ENCODE results near the gene FYN.

FYN gene

DNA sequence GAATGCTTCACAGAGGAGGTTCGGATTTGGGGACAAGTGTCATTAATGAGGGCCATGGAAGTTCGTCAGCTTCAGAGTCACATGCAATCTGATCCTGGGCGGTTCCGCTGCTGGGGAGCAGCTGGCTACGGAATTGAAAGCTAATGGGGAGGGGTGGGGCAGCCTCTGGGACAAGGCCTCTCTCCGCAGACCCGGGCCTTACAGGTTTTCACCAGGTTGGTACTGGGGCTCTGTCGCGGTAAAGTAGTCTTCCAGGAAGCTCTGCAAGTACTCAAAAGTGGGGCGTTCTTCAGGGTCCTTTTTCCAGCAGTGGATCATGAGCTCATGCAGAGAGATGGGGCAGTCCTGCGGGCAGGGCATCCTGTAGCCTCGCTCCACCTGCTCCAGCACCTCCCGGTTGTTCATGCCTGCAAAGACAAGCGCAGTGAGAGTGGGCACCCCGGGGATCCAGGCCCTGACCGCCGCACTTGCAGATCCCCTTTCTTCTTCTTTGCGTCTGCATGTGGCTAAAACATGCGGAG is 211.7 kb downstream of the FYN start:
- no peak overlapping the region for H2AFZ ChIP-seq (ENCODE audit: low read depth, low read length)
- H3K36me3 ChIP-seq (ENCODE audit: insufficient read depth, low read length), result peaks cover 43% of the 10 kb centered on the region
- no peaks in the 10 kb centered on the region for H3K9me3 ChIP-seq (ENCODE audit: insufficient read depth, low read length, severe bottlenecking)
- H3K4me3 ChIP-seq (ENCODE audit: low read depth in 1 of 2, low read length in 2 of 2), result no peak overlapping the region
- TF ChIP-seq, protein P1, sequence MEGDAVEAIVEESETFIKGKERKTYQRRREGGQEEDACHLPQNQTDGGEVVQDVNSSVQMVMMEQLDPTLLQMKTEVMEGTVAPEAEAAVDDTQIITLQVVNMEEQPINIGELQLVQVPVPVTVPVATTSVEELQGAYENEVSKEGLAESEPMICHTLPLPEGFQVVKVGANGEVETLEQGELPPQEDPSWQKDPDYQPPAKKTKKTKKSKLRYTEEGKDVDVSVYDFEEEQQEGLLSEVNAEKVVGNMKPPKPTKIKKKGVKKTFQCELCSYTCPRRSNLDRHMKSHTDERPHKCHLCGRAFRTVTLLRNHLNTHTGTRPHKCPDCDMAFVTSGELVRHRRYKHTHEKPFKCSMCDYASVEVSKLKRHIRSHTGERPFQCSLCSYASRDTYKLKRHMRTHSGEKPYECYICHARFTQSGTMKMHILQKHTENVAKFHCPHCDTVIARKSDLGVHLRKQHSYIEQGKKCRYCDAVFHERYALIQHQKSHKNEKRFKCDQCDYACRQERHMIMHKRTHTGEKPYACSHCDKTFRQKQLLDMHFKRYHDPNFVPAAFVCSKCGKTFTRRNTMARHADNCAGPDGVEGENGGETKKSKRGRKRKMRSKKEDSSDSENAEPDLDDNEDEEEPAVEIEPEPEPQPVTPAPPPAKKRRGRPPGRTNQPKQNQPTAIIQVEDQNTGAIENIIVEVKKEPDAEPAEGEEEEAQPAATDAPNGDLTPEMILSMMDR (IDR thresholded peaks at IDR 0.05; ENCODE audit: borderline replicate concordance, extremely low read depth, low read length, poor library complexity, severe bottlenecking), result no peak
- no peak for TF ChIP-seq EZH2 (IDR thresholded peaks at IDR 0.05; ENCODE audit: borderline replicate concordance, low read depth, low read length, severe bottlenecking)
- H3K27me3 ChIP-seq (ENCODE audit: insufficient read depth, low read length, poor library complexity), result no peaks in the 10 kb centered on the region
- H3K4me1 ChIP-seq (ENCODE audit: insufficient read depth, low read length), result no peaks in the 10 kb centered on the region
- no peaks in the 10 kb centered on the region for H4K20me1 ChIP-seq (ENCODE audit: insufficient read depth, low read length)
- DNase-seq (no peak), ATAC-seq (ENCODE audit: insufficient read depth, low read depth) (no peak)
- no peaks in the 10 kb centered on the region for H3K79me2 ChIP-seq (ENCODE audit: insufficient read depth, low read length)
- H3K27ac ChIP-seq (ENCODE audit: low read length), result no peak overlapping the region
- no peak overlapping the region for H3K4me2 ChIP-seq (ENCODE audit: insufficient read depth, low read length)
- no peak overlapping the region for H3K9ac ChIP-seq (ENCODE audit: low read depth, low read length)

DNA sequence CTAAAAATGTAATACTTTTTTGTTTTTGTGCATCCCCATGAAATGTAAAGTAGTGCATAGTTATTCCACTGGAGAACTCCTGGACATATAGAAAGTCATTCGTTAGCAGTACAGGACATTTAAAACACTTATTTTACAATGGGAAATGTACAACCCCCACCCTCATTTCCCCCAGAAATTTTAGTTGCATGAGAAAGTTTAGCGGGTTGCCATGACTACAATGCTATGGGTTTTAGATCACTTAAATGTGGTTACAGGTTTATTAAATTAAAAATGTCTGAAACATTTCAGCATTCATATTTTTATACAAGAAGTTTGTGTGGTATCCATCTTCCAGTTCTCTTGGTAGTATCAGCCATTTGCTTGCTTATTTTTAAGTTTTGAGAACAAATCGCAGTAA is 212.7 kb downstream of the FYN start:
- Histone ChIP-seq H4K20me1 (ENCODE audit: insufficient read depth, low read length) (no peaks in the 10 kb centered on the region), H3K27me3 (ENCODE audit: insufficient read depth, low read length, poor library complexity) (no peaks in the 10 kb centered on the region), H3K27ac (ENCODE audit: low read length) (no peak overlapping the region), H3K79me2 (ENCODE audit: insufficient read depth, low read length) (no peaks in the 10 kb centered on the region), H3K9ac (ENCODE audit: low read depth, low read length) (no peak overlapping the region), H3K4me1 (ENCODE audit: insufficient read depth, low read length) (no peaks in the 10 kb centered on the region), H3K4me3 (ENCODE audit: low read depth in 1 of 2, low read length in 2 of 2) (no peak overlapping the region), H2AFZ (ENCODE audit: low read depth, low read length) (no peak overlapping the region), H3K36me3 (ENCODE audit: insufficient read depth, low read length) (peaks cover 42% of the 10 kb centered on the region), H3K4me2 (ENCODE audit: insufficient read depth, low read length) (no peak overlapping the region), H3K9me3 (ENCODE audit: insufficient read depth, low read length, severe bottlenecking) (no peaks in the 10 kb centered on the region)
- DNase-seq, result no peak
- no peak for ATAC-seq (ENCODE audit: insufficient read depth, low read depth)
- TF ChIP-seq EZH2 (IDR thresholded peaks at IDR 0.05; ENCODE audit: borderline replicate concordance, low read depth, low read length, severe bottlenecking), result no peak
- TF ChIP-seq, protein P1 (IDR thresholded peaks at IDR 0.05; ENCODE audit: borderline replicate concordance, extremely low read depth, low read length, poor library complexity, severe bottlenecking), result no peak

DNA sequence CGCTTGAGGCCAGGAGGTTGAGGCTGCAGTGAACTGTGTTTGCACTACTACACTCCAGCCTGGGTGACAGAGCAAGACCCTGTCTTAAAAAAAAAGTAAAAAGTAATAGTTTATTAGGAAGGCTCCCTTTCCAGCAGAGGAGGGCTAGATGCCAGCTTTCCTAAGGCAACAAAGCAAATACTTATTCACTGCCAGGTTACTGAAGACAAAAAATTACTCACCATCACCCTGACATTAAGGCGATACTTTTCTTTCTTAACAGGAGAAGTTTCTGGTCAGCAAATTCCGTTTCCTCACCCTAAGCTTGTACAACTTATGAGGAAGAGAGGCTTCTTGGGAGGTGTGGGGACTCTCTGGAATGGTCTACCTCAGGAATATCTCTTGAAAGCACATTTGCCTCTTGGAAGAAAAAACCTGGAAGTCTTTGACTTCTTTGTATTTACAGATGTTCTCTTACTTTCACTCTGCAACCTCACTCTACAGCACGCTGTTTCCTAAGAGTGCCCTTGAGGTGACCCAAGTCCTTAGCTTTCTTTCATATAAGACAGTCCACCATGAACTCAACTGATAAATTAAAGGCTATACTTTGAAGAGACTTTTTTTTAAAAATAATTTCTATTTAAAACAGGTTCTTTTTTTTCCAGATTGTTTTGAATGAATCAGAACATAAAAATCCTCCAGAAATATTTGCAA is 214.6 kb downstream of the FYN start:
- DNase-seq (no peak), ATAC-seq (ENCODE audit: insufficient read depth, low read depth) (no peak)
- no peak for TF ChIP-seq EZH2 (IDR thresholded peaks at IDR 0.05; ENCODE audit: borderline replicate concordance, low read depth, low read length, severe bottlenecking)
- TF ChIP-seq, protein P1 (IDR thresholded peaks at IDR 0.05; ENCODE audit: borderline replicate concordance, extremely low read depth, low read length, poor library complexity, severe bottlenecking), result no peak
- H3K4me1 ChIP-seq (ENCODE audit: insufficient read depth, low read length), result no peaks in the 10 kb centered on the region
- peaks cover 41% of the 10 kb centered on the region for H3K36me3 ChIP-seq (ENCODE audit: insufficient read depth, low read length)
- H2AFZ ChIP-seq (ENCODE audit: low read depth, low read length), result no peak overlapping the region
- H3K79me2 ChIP-seq (ENCODE audit: insufficient read depth, low read length), result no peaks in the 10 kb centered on the region
- no peak overlapping the region for H3K9ac ChIP-seq (ENCODE audit: low read depth, low read length)
- H3K4me2 ChIP-seq (ENCODE audit: insufficient read depth, low read length), result no peak overlapping the region
- H4K20me1 ChIP-seq (ENCODE audit: insufficient read depth, low read length), result no peaks in the 10 kb centered on the region
- no peaks in the 10 kb centered on the region for H3K27me3 ChIP-seq (ENCODE audit: insufficient read depth, low read length, poor library complexity)
- no peak overlapping the region for H3K27ac ChIP-seq (ENCODE audit: low read length)
- no peaks in the 10 kb centered on the region for H3K9me3 ChIP-seq (ENCODE audit: insufficient read depth, low read length, severe bottlenecking)
- no peak overlapping the region for H3K4me3 ChIP-seq (ENCODE audit: low read depth in 1 of 2, low read length in 2 of 2)
